NCI-H1417 treated with DMSO at 0.1 percent for 48 hours (cell line): Measurements from ENCODE around the gene NSUN6.
A peak's percentile ranks its signal among the peaks of the same experiment; 100 is the strongest.
"Not testable (repeated sequence)": the region's sequence is repeated elsewhere in the genome, so short reads cannot be mapped to it uniquely, and the experiment has no call there.

Experiments used
- DNase-seq: peaks from one replicate; lab custom pipeline; 2025; lab: John Stamatoyannopoulos, UW

NSUN6 gene

GRCh38 chr10:18659819-18660535 is 8.6 kb upstream of the NSUN6 start:
- no peak for DNase-seq

GRCh38 chr10:18659125-18659818 is 7.9 kb upstream of the NSUN6 start, which contains the start of gene ARL5B:
Gene ARL5B, plus strand, starts transcription at chr10:18659431. Its CDS starts 207 bp downstream, at chr10:18659638.
- peak; percentile 23 for DNase-seq

- DNase-seq: no peak
These were observed 7.1 kb upstream of the NSUN6 start for GRCh38 chr10:18658271-18659124.

GRCh38 chr10:18656724-18657123 is 5.3 kb upstream of the NSUN6 start:
- no peak for DNase-seq

- no peak for DNase-seq
These were observed 1.7 kb upstream of the NSUN6 start for GRCh38 chr10:18653112-18653511.

- DNase-seq: no peak
These were observed 886 bp downstream of the NSUN6 start for GRCh38 chr10:18650404-18650997.

- no peak for DNase-seq
These were observed 1.9 kb downstream of the NSUN6 start for GRCh38 chr10:18649364-18649959.

GRCh38 chr10:18647945-18648344 is 3.4 kb downstream of the NSUN6 start:
- DNase-seq: no peak

GRCh38 chr10:18647151-18647550 is 4.2 kb downstream of the NSUN6 start:
- no peak for DNase-seq

- not testable (repeated sequence) for DNase-seq
These were observed 11.7 kb downstream of the NSUN6 start for GRCh38 chr10:18639719-18640118.

- not testable (repeated sequence) for DNase-seq
These were observed 14.0 kb downstream of the NSUN6 start for GRCh38 chr10:18637400-18637799.

- DNase-seq: no peak
These were observed 15.4 kb downstream of the NSUN6 start for GRCh38 chr10:18635995-18636394.

- DNase-seq: not testable (repeated sequence)
These were observed 18.9 kb downstream of the NSUN6 start for GRCh38 chr10:18632500-18632899.

GRCh38 chr10:18627452-18628018 is 23.9 kb downstream of the NSUN6 start:
- DNase-seq: not testable (repeated sequence)

GRCh38 chr10:18625886-18626285 is 25.5 kb downstream of the NSUN6 start:
- DNase-seq: no peak

- not testable (repeated sequence) for DNase-seq
These were observed 27.7 kb downstream of the NSUN6 start for GRCh38 chr10:18623671-18624070.

- no peak for DNase-seq
These were observed 30.5 kb downstream of the NSUN6 start for GRCh38 chr10:18620856-18621255.

GRCh38 chr10:18619016-18619415 is 32.4 kb downstream of the NSUN6 start:
- DNase-seq: no peak

GRCh38 chr10:18616337-18616736 is 35.0 kb downstream of the NSUN6 start:
- DNase-seq: no peak

- DNase-seq: no peak
These were observed 35.8 kb downstream of the NSUN6 start for GRCh38 chr10:18615618-18616017.

GRCh38 chr10:18611168-18611567 is 40.2 kb downstream of the NSUN6 start:
- no peak for DNase-seq
